RWPE2 (cell line): ENCODE measurements around the gene VARS1.

Experiments used
- ATAC-seq: fragments of 200-7000 bp; cut with Tn5 transposase; 3 replicates; pipeline ENCODE4 v1.9.1; 2021; ENCODE audit warnings: low read depth
- DNase-seq: peaks from one replicate; pipeline ENCODE4 v3.0.0-alpha.2; 2020; ENCODE audit warnings: low spot score
- H3K27ac ChIP-seq: fragments of 450-650 bp; 2 replicates; pipeline ENCODE4 v1.5.1; 2017; ENCODE audit warnings: mild to moderate bottlenecking; ENCODE audit not compliant: poor library complexity, severe bottlenecking
- H3K27me3 ChIP-seq: fragments of 250-450 bp; sonication (Bioruptor Pico); 2 replicates; pipeline ENCODE4 v1.5.1; 2021; ENCODE audit warnings: mild to moderate bottlenecking, moderate library complexity; ENCODE audit not compliant: insufficient read depth, poor library complexity, severe bottlenecking
- H3K36me3 ChIP-seq: fragments of 250-450 bp; sonication (Bioruptor Pico); 2 replicates; pipeline ENCODE4 v1.5.1; 2020; ENCODE audit warnings: low read depth, mild to moderate bottlenecking, moderate library complexity
- H3K4me1 ChIP-seq: fragments of 250-450 bp; sonication (Bioruptor Pico); 2 replicates; pipeline ENCODE4 v1.5.1; 2021; ENCODE audit warnings: mild to moderate bottlenecking, moderate library complexity; ENCODE audit not compliant: insufficient read depth, poor library complexity, severe bottlenecking
- H3K4me3 ChIP-seq: fragments of 250-450 bp; sonication (Bioruptor Pico); 2 replicates; pipeline ENCODE4 v1.5.1; 2021; ENCODE audit warnings: mild to moderate bottlenecking, moderate library complexity; ENCODE audit not compliant: severe bottlenecking
- H3K9me3 ChIP-seq: fragments of 250-450 bp; sonication (Bioruptor Pico); 2 replicates; pipeline ENCODE4 v1.5.1; 2021; ENCODE audit warnings: mild to moderate bottlenecking, moderate library complexity; ENCODE audit not compliant: severe bottlenecking
- TF ChIP-seq, protein P1 (sequence below): fragments of 450-650 bp; IDR thresholded peaks from one replicate; pipeline ENCODE4 v1.5.1; 2017; ENCODE audit warnings: mild to moderate bottlenecking, moderate library complexity; ENCODE audit not compliant: poor library complexity, severe bottlenecking

VARS1 gene

DNA sequence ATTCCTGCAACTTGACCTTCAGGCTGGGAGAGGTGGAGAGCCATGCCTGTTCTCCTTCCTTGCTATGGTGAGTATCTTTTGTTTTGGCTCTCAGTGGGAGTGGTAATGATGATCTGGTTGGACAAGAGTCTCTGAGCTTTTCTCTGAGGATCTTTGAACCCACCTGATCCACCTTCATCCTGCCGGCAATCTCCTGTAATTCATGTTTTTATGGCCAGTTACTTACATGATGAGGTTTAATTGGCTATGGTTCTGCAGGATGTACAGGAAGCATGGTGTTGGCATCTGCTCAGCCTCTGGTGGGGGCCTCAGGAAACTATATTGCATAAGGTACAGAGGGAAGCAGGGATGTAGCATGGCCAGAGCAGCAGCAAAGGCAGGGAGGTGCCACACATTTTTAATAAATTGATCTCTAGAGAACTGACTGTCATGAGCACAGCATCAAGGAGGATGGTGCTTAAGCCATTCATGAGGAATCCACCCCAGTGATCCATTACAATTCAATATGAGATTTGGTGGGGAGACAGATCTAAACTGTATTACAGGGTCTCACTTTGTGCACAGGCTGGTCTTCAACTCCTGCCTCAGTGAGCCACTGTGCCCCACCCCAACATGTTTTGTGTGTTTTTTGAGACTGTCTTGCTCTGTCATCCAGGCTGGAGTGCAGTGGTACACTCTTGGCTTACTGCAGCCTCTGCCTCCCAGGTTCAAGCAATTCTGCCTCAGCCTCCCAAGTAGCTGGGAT lies 42.0 kb upstream of the VARS1 start:
- no peak for ATAC-seq
- Histone ChIP-seq H3K4me1 (peaks cover 21% of the 10 kb centered on the region), H3K9me3 (no peaks in the 10 kb centered on the region), H3K27me3 (no peaks in the 10 kb centered on the region), H3K4me3 (peak overlapping the region; percentile 97), H3K36me3 (peaks cover 66% of the 10 kb centered on the region), H3K27ac (peak overlapping the region; percentile 77)
- TF ChIP-seq, protein P1, sequence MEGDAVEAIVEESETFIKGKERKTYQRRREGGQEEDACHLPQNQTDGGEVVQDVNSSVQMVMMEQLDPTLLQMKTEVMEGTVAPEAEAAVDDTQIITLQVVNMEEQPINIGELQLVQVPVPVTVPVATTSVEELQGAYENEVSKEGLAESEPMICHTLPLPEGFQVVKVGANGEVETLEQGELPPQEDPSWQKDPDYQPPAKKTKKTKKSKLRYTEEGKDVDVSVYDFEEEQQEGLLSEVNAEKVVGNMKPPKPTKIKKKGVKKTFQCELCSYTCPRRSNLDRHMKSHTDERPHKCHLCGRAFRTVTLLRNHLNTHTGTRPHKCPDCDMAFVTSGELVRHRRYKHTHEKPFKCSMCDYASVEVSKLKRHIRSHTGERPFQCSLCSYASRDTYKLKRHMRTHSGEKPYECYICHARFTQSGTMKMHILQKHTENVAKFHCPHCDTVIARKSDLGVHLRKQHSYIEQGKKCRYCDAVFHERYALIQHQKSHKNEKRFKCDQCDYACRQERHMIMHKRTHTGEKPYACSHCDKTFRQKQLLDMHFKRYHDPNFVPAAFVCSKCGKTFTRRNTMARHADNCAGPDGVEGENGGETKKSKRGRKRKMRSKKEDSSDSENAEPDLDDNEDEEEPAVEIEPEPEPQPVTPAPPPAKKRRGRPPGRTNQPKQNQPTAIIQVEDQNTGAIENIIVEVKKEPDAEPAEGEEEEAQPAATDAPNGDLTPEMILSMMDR = no peak
- DNase-seq = no peak

DNA sequence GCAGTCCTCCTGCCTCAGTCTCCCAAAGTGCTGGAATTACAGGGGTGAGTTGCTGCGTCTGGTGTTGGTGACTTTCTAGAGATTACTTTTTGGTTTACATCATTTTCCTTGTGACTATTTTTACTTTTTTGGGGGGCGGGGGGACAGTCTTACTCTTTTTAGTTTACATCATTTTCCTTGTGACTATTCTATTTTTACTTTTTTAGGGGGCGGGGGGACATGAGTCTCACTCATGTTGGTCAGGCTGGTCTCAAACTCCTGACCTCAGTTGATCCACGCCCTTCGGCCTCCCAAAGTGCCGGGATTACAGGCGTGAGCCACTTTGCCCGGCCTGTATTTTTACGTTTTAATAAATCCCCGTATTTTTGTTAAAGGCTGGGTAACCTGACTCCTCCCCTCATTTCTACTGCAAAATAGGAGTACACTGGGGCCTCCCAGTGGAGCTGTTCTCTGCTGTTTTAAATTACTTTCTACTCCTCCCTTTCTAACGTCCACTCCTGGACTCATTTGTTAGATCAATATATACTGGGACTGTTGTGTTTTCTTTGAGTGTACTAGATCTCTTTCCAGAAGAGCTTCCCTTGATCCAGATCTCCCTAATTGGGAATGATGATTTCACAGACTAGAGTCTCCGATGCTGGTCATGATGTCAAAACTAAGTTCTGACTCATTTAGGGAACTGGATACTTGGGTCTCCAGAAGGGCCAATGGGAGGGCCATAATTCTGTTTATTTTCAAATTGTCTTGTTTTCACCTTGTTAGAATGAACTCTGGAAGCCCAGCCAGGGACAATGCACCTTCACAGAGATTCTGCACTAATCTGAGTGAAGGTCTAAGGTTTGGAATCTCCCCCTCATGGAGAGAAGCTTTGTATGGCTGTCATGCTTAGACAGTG lies 41.2 kb upstream of the VARS1 start:
- Histone ChIP-seq H3K27ac (peak overlapping the region; percentile 77), H3K36me3 (peaks cover 66% of the 10 kb centered on the region), H3K4me1 (peaks cover 21% of the 10 kb centered on the region), H3K27me3 (no peaks in the 10 kb centered on the region), H3K9me3 (no peaks in the 10 kb centered on the region), H3K4me3 (peak overlapping the region; percentile 97)
- ATAC-seq = no peak
- TF ChIP-seq, protein P1 = no peak
- no peak for DNase-seq

DNA sequence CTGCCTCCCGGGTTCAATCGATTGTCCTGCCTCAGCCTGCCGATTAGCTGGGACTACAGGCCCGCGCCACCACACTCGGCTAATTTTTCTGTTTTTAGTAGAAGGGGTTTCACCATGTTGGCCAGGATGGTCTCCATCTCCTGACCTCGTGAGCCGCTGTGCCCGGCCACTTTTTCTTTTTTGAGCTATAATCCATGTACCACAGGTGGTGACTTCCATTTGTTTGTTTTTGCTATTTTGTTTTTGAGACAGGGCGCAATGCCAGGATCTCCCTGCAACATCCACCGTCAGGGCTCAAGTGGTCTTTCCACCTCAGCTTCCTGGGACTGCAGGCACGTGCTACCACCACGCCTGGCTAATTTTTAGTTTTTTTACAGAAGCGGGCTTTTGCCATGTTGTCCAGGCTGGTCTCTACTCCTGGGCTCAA lies 40.5 kb upstream of the VARS1 start:
- H3K9me3 ChIP-seq = no peaks in the 10 kb centered on the region
- TF ChIP-seq, protein P1 = no peak
- DNase-seq (no peak), ATAC-seq (no peak)
- H3K4me3 ChIP-seq = peak overlapping the region; percentile 97
- peaks cover 27% of the 10 kb centered on the region for H3K4me1 ChIP-seq
- H3K27ac ChIP-seq = peak overlapping the region; percentile 77
- no peaks in the 10 kb centered on the region for H3K27me3 ChIP-seq
- peaks cover 68% of the 10 kb centered on the region for H3K36me3 ChIP-seq

DNA sequence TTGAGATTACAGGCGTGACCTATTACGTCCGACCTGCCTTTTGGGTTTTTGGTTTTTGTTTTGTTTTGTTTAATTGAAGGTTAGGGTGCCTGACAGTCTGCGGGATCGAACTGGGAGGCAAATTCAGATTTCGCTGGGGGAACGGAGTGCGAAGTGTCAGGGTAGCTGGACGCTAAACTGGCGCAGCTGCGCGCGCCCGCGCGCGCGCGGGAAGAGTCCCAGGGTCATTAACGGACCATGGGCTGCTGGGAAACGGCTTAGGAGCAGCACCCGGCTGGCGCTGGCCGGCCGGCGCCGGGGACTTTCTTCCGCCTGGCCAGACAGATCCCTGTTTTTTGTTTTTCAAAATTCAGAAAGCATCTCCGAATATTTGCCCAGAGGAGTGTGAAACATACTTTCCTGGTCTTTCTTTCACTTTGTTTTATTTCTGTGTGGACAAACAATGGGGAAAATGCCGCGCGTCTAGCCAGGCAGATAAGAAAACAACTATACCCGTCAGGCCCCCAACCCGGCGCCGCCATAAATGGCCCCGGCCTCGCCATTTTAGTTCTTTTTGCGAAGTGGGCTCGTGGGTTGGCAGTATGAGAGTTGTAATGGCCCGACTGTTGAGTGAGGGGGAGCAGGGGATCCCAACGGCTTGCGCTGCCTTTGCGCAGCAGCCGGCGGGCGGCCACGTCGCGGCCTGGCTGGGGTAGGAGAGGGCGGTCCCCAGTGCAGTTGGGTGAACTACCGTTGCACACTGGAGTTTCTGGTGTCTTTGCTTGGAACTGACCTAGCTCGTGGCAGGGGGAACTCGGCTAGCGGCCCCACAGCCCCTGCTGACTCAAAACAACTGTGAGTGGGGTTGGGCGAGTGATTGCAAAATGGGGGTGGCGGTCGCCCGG lies 39.1 kb upstream of the VARS1 start:
- H3K36me3 ChIP-seq = peaks cover 66% of the 10 kb centered on the region
- H3K27ac ChIP-seq = peak overlapping the region; percentile 77
- no peaks in the 10 kb centered on the region for H3K27me3 ChIP-seq
- H3K4me1 ChIP-seq = peaks cover 28% of the 10 kb centered on the region
- peak; percentile 79 for ATAC-seq
- DNase-seq = peak; percentile 87
- no peaks in the 10 kb centered on the region for H3K9me3 ChIP-seq
- H3K4me3 ChIP-seq = peak overlapping the region; percentile 97
- TF ChIP-seq, protein P1 = no peak
